Activated CD4-positive, alpha-beta T cell treated with anti-CD3 and anti-CD28 coated beads, Interleukin-10, Interleukin-2, amounts not matched to agents 100 ng/mL and 50 ng/mL, durations not matched to agents 16 hours and 8 hours (primary cell): ENCODE measurements around the gene ATP6V0D1.

Experiments
- DNase-seq: peaks from one replicate; pipeline ENCODE4 v3.0.0-alpha.2; 2020

The ATP6V0D1 gene

GRCh38 chr16:67400901-67401300 lies 80.1 kb downstream of the ATP6V0D1 start:
- DNase-seq: no peak

- no peak for DNase-seq
Observed at GRCh38 chr16:67399749-67400704, 80.9 kb downstream of the ATP6V0D1 start.

GRCh38 chr16:67399218-67399733 lies 81.7 kb downstream of the ATP6V0D1 start:
- DNase-seq: peak; percentile 65

DNA sequence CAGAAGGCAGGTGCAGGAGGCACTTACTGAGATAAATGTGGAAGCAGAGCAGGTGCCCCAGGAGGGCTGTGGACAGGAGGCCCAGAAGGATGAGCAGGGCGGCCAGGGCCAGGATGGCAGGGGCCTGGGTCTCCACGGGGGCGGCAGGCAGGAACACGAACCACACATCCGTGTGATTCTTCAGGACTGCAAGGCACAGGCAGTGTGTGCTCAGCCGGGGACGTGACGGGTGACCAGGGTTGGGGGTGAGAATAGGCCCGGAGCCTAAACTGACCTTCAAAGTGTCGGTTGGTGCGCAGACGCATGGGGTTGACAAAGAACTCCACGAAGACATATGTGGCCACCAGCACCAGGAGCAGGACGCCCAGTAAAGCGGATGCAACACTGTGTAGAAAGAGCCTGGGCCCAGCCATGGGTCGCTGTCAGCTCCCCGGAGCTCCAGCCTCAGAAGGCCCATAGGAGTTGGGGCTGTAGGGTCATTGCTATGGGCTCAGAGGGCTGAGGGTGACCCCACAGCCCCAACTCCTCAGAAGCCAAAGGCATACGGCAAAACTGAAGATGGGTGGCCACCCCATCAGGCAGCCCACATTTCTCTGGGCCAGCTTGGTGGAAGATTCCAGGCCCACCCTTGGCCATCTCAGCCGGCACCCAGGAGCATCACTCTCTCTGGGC lies 82.3 kb downstream of the ATP6V0D1 start:
- no peak for DNase-seq

DNA sequence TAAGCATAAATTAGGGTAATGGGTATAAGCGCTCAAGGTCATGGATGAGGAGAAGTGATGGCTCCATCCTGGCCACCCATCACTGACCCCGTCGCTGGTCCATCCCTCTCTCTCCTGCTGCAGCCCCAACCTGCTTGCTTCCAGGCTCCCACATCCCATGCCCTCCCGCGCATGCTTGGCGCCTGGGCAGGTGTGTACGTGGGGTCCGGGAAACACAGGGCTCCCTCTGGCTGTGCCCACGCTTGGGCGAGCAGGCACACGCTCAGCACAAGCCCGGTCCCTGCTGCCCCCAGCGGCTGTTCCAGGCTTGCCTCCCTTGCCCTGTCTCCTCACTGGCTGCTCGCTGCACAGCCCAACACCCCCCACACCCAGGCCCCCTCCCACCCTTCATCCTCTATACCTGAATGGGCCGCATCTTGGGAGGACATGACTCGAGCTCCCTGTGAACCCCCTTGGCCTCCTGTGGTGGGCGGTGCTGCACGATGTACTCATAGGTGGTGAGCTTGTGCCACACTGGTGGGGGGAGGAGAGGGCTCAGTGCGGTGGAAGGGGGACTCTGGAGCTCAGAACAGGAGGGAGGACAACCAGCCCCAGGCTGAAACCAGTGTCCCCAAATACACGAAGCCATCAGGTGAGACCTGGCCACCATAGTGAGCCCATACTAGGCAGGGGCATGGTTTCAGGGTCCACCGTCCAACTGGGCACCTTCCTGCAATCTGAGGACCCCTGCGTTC lies 83.0 kb downstream of the ATP6V0D1 start:
- no peak for DNase-seq

DNA sequence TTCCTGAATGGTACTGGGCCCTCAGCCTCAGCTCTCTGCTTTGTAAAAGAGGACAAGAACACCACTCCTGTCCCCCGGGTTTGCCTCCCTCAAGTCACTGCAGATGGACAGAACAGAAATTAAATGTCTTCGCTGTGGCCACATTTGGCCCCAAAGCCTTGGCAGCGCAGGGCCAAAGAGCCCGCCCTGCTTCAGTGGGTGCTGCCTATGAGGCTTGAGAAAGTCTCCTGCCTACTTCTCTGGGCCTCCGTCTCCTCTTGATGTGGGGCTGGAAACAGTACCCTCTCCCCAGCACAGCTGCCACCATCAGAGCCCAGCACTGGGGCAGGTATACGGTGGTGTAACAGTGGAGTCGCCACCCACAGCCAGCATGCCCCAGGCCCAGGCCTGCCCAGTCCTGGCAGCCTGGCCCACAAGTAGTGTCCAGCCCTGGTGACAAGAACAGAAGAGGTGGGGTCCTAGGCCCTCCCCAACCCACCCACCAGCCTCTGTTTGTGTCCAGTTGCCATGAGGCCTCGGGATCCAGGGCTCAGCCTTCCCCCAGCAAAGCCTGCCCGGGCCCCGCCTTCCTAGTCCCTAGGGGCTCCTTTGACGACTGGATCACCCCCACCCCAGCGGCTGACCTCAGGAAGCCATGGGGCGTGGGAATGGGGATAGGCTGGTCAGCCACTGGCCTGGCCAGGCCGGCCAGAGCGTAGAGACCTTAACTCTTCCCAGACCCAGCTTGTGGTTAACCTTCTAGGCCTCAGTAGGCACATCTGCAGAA lies 83.7 kb downstream of the ATP6V0D1 start:
- no peak for DNase-seq

DNA sequence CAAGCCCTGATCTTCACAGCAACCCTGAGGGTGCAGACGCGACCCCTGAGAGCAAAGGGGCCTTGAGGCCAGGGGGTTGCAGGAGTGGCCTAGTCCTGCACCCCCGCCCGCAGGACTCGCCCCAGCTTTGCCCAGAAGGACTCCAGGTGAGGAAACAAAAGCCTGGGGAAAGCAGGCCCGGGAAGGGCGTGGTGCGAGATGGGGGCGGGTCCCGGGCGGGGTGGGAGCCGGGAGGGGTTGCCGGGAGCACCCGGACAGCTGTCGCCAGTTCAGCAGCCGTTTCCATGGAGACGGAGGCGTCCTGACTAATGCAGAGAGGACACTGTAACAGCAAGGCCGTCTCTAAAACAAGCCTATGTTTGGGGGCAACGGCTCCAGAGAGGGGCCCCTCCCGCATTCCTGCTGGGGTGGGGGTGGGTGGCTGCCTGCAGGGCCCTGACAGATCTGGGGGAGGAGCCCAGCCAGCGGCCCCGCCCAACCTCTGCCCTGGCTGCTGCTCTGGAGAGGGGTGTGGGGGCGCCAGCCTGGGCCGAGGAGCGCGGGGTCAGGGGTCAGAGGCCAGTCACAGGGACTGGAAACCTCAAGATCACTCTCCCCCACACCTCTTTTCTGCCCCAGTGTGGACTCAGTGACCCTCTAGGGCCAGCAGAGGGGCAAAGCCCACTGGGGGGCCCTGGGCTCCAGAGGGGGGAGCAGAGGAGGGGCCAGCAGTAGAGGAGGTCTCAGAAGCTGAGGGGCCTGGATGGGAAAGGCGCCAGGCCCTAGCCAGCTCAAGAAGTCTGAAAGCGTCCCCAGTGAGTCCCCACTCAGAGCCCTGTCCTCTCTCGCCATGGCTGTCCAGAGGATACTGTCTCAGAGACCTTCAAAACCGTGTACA lies 84.6 kb downstream of the ATP6V0D1 start:
- DNase-seq: no peak

- DNase-seq: no peak
Observed at GRCh38 chr16:67395458-67396158, 85.3 kb downstream of the ATP6V0D1 start.

DNA sequence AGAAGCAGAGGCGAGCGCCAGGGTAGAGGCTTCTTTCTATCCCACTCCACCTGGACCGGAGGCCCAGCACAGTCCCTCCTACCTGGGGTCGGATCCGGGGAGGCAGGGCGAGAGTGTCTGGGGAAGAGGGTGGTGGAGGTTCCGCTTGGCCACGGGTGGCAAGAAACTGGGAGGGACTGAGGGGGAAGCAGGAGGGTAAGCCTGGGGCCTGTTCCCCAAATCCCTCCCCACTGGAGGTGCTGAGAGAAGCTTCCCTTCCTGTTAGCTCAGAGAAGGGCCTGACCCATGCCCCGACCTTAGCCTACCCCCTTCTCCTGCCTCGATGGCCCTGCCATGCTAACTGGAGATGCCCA lies 85.9 kb downstream of the ATP6V0D1 start:
- DNase-seq: no peak

GRCh38 chr16:67394155-67395104 lies 86.5 kb downstream of the ATP6V0D1 start:
- no peak for DNase-seq

DNA sequence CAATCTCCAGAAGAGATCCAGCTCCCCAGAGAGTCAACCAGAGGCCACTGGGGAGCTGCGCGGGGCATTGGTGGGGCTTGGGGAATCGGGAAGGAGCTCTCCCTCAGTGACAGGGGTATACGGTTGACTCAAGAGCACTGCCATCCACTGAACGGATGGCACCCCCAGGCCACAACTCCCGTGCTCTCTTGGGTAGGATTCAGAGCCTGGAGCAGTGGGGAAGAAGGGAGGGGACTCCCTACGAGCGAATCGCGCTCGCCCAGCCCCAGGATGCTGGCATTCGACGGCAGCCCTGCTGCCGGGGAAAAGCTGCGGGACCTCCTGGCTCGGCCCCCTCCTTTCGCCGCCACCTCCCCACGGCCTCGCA lies 87.2 kb downstream of the ATP6V0D1 start:
- no peak for DNase-seq

DNA sequence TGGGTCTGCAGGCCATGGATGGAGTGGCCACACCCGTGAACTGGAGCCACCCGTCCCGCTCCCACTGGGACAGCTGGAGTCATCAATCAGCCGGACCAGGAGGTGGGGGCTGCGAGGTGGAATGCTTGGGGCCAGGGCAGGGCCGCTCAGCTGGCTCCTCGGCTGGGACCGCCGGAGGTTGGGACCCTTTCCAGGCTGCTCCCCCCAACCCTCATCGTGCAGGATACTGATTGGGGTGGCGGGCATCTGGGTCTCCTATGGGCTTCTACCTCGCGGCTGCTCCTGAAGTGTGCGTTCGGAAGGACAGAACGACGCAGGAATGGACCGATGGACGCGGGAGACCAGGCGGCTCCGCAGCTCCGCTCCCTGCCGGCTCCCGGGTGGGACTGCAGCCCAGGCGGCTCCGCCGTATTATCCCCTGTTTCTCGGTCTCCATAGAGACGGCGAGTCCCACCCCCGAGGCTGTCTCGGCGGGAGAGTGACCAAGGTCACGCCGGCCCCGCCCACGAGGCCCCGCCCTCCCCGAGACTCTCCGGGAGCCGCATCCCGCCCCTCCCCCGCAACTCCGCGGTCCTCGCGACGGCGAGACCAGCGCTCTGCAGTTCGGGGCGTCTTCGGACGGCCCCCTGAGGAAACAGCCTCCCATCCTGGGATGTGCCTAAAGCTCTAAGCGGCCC lies 87.7 kb downstream of the ATP6V0D1 start, which contains the start of gene TPPP3:
Gene TPPP3, minus strand, starts transcription at position 388 of the 677 bp plus-strand sequence. CDS start 2,387 bp downstream, outside the sequence.
- peak; percentile 42 for DNase-seq

DNA sequence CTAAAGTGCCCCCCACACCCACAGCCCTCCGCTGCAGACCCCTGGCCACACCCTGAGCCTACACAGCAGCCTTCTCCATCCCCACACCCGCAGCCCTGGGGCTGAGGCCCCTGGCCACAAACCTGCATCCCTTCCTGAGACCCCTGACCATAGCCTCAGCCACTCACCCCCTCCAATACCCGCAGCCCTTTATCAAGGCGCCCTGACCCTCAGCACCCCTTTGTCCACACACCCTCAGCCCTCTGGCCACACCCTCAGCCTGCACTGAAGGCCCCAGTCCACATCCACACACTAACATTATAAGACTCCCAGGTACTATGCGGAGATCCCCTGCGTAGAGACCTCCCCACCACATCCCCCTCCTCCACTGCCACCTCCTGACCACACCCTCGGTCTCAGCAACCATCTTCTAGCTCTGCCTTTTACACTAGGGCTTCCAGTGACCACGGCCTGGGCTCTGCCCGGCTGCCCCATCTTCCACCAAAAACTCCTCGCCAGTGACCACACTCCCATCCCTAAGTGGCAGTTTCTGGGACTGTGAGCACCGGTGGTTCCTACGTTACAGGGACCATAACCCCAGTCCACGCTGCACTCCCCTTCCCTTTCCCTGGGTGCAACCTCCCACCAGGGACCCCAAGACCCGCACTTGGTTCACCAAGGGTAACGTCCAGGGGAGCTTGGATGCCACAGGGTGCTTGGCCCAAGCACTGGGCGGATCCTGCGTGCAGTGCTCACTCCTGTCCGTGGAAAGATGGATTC lies 88.5 kb downstream of the ATP6V0D1 start:
- DNase-seq: no peak

GRCh38 chr16:67391424-67392300 lies 89.3 kb downstream of the ATP6V0D1 start:
- no peak for DNase-seq

- DNase-seq: no peak
Observed at GRCh38 chr16:67390816-67391423, 90.0 kb downstream of the ATP6V0D1 start.
